WTC11 (cell line): ENCODE measurements around the gene GLG1.

ENCODE experiments used
- ATF2 ChIP-seq: sonication (generic); formaldehyde crosslinking; IDR thresholded peaks from 2 replicates; pipeline ENCODE4 v1.8.1; 2022; ENCODE audit warnings: low read depth, missing genetic modification reagents, borderline replicate concordance
- CTCF ChIP-seq: fragments of 200-600 bp; IDR thresholded peaks from 2 replicates; pipeline ENCODE4 v1.8.0; 2022; ENCODE audit warnings: antibody characterized with exemption
- SMAD3 ChIP-seq: sonication (generic); formaldehyde crosslinking; IDR thresholded peaks from 2 replicates; pipeline ENCODE4 v1.8.0; 2022; ENCODE audit warnings: missing genetic modification reagents, mild to moderate bottlenecking, borderline replicate concordance
- USF2 ChIP-seq: sonication (generic); formaldehyde crosslinking; IDR thresholded peaks from 2 replicates; pipeline ENCODE4 v1.8.1; 2023; ENCODE audit warnings: mild to moderate bottlenecking, missing genetic modification reagents, moderate library complexity
- ZNF219 ChIP-seq: sonication (generic); formaldehyde crosslinking; IDR thresholded peaks from 2 replicates; pipeline ENCODE4 v1.8.0; 2023; ENCODE audit warnings: missing genetic modification reagents, mild to moderate bottlenecking, borderline replicate concordance

GRCh38 chr16:74622005-74622404 lies 15.1 kb upstream of the GLG1 start:
- TF ChIP-seq CTCF (no peak), USF2 (no peak), ATF2 (CRISPR knock-in tag) (no peak), ZNF219 (no peak), SMAD3 (CRISPR knock-in tag) (no peak)
